ENCODE results near the gene PSME3. TPM values are rescaled to one million over a fixed set of nuclear protein-coding genes. Genes with fewer than 3 reads are reported as not detected.

PSME3 gene
- total RNA-seq, 1 donor from 2014 or later, result 66.9 TPM

DNA sequence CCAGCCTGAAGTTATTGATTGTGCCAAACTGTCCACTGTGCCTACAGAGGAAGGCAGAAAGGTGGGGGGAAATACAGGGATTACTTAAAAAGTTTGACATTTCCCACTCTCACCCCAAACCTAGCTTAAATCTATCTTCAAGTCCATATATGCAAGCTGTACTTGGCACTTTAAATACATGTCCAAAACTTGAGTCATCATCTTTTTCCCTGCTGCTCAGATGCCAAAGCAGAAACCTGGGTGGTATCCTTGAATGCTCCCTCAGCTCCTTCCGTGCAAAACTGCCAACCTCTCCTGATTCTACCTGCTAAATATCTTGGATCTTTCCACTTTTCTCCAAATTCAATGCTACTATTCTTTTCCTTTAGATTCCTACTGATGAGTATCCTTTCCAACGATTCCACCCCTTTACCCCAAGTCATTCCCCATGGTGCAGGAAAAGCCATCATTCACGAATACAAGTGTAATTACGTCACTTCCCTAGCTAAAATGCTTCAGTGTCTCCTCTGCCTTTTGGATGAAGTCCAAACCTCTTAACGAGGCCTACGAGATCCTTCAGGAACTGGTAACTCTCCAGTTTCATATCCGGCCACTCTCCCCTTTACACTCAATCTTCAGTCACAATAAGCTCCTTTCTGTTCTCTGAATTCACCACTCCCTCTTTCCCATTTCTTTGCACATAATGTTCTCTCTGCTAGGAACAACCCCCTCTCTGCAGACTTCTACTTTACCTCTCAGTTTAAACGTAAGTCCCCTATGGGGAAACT is 18.4 kb upstream of the PSME3 start:
- intact Hi-C loops (cut with DNase I), result no loop called here
- no peak for DNase-seq (ENCODE audit: low spot score)

DNA sequence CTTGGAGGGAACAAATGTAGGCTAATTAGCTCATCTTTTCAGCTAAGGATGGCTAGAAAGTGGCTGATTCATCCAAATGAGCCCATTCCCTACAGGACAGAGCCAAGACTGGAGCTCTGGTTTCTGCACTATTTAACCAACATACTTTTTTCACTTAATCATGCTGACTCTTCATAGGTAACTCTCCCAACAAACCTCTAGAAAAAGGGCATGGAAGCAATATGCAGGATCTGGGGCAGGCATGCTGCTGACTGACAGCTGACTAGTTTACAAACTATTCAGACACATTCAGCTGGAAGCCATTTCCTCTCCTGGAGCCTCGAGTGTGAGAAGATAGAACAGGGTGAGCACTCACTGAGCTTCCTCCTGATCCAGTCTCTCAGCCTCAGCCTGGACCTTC is 15.3 kb upstream of the PSME3 start:
- DNase-seq (ENCODE audit: low spot score), result no peak
- intact Hi-C loops (cut with DNase I), result no loop called here

DNA sequence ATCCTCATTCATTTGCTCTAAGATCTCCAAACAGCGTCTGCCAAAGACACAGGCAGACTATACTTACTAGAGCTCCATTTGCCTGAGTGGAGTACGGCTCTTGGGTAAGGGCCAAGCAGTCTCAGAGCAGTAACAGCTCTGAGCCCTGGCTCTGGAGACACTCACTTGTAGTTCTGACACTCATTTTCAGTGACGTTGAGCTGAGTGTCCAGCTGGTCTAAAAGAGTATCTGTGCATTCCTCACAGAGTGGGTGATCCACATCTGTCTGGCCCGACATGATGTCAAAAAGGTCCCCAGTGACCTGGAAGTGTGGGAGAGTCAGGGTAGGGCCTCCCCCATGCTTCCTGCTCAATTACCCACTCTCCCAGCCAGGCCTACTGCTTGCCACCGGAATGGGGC is 14.8 kb upstream of the PSME3 start:
- DNase-seq (ENCODE audit: low spot score), result no peak
- intact Hi-C loops (cut with DNase I), result no loop called here

DNA sequence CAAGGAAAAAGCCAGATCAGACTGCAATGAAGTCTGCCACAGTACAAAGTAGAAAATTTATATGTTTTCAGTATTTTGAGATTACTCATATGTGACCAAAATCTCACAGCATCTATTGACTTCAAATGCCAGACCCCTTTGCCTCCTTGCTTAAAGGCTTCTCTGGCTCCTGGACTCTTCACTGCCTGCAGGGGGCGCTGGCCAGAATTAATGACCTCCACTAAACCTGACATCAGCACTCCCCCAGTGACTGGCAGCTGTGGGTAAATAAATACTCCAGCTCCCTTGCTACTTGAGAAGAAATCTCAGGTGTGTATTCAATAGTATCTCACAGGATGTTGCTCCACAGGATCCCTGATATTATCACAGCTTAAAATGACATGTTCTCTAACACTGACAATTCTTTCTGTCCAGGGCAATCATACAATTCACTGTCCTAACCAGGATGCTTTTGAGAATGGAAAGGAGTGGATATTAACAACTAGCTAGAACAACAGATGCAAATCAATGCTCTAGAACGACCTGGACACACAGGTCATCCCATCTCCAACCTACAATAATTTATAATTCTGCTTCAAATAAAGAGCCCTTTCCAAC is 13.2 kb upstream of the PSME3 start:
- intact Hi-C loops (cut with DNase I), result loop anchor here (5.0 kb wide), 1 partner anchor 98 kb away; no protein-coding TSS in a partner anchor
- no peak for DNase-seq (ENCODE audit: low spot score)

DNA sequence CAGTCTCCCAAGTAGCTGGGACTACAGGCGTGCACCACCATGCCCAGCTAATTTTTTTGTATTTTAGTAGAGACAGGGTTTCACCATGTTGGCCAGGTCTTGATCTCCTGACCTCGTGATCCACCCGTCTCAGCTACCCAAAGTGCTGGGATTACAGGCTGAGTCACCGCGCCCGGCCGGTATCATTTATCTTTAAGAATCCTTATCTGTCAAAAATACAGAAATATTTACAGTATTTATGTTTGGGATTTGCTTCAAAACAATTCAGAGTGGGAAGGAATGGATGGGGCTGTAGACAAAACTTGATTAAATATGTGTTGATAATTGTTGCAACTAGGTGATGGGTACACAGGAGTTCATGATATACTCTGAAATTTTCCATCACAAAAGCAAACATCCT is 12.0 kb upstream of the PSME3 start:
- intact Hi-C loops (cut with DNase I), result loop anchor here (5.0 kb wide), 1 partner anchor 99 kb away; no protein-coding TSS in a partner anchor
- DNase-seq (ENCODE audit: low spot score), result no peak

DNA sequence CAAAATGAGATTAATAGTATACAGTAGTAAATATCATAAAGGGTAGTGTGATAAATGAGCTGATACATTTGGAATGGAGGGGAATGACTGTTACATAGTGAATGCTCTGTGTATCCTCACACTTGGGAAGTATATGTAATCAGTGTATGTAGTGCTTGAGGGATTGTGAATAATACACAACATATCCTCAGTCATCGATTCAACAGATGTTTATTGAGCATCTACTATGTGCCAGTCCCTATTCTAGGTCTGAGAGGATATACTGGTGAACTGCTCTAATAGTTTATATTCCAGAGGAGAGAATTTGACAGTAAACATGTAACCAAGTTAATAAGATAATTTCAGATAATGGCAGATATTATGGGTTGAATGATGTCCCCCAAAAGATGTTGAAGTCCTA is 5.7 kb upstream of the PSME3 start:
- intact Hi-C loops (cut with DNase I), result no loop called here
- no peak for DNase-seq (ENCODE audit: low spot score)

DNA sequence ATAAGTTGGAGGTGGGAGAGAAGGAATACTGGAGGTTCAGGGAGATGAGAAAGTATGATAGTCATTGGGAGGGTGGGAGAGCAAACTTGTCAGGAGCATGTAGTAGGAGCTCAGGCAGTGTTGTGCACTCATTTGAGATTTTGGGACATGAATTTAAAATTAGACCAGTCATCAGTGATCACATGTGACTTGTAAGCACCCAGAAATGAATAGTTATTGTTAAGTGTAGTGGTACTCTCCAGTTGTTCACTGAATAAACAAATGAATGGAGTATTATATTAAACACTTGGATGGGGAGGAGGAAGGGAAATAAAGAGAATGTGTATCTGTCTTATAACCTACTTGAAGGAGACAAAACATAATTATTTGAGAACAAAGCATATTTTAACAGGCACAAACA is 2.2 kb upstream of the PSME3 start:
- DNase-seq (ENCODE audit: low spot score), result no peak
- intact Hi-C loops (cut with DNase I), result loop anchor here (5.0 kb wide), 1 partner anchor 166 kb away; the partner anchor contains the start of gene RPL27

DNA sequence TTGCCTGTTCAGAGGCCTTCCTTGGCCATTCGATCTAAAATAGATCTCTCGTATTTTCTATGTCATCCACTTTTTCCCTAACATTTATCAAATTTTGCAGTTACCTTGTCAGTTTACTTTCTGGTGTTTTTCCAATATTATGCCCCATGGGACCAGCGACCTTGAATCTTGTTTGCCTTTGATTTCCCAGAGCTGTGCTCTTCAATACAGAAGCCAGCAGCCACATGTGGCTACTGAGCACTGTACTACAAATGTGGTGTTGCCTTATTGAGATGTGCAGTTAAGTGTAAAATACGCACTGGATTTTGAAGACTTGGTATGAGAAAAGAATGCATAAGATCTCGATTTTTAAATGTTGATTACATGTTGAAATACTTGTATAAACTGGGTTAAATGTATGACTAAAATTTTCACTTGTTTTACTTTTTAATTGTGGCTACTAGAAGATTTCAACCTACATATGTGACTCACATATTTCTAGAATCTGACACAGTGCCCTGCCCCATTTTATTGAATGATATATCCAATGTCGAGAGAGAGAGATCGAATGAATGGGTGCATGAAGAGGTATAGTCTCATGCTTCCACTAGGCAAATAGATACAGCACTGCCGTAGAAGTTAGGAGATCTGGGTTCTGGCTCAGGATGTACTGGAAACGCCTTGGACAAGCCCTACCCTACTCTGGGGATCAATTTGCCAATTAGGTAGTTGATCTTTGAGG is 824 bp upstream of the PSME3 start:
- intact Hi-C loops (cut with DNase I), result loop anchor here (5.0 kb wide), 1 partner anchor 165 kb away; the partner anchor contains the start of gene RPL27
- no peak for DNase-seq (ENCODE audit: low spot score)

DNA sequence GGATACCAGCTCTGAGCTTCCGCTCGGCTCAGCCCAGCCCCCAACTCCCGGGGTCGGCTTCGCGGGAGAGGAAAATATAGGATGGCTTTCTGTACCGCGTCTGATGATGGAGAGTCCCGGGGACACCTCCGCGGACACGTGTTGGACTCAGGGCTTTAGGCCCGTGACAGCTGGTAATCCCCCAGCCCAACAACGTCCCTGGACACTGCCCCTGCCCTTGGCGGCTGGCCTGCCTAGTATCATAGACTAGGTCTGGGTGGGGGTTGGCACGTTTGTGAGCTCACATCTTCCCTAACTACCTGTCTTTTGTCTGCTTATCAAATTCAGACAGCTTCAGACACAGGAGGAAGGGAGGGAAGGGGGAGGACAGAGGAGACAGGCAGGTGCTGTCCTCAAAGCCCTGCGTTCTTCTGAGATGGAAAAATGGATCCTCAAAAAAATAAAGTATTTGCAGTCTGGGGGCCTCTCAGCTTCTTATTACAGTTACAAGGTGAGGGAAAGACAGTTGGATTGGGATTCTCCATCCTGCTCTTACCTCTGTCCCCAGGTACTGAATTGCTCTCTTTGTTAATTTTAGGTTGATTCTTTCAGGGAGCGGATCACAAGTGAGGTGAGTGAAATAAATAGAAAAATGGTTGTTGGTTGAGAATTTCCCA is 698 bp downstream of the PSME3 start:
- intact Hi-C loops (cut with DNase I), result loop anchor here (5.0 kb wide), 1 partner anchor 163 kb away; the partner anchor contains the start of gene RPL27
- DNase-seq (ENCODE audit: low spot score), result no peak

DNA sequence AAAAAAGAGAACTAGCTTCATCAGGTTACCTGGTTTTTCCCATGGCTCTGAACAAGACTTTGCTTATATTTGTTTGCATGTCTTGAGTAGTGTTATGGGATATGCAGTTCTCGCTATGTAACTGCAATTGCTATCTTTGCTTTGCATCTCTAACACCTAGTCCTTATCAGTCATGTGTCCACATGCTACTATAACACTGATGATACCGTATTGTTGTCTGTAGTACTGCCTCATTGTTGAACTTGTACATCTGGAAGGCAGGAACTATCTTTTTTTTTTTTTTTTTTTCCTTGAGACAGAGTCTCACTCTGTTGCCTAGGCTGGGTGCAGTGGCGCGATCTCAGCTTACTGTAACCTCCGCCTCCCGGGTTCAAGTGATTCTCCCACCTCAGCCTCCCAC is 2.5 kb downstream of the PSME3 start:
- no peak for DNase-seq (ENCODE audit: low spot score)
- intact Hi-C loops (cut with DNase I), result no loop called here

DNA sequence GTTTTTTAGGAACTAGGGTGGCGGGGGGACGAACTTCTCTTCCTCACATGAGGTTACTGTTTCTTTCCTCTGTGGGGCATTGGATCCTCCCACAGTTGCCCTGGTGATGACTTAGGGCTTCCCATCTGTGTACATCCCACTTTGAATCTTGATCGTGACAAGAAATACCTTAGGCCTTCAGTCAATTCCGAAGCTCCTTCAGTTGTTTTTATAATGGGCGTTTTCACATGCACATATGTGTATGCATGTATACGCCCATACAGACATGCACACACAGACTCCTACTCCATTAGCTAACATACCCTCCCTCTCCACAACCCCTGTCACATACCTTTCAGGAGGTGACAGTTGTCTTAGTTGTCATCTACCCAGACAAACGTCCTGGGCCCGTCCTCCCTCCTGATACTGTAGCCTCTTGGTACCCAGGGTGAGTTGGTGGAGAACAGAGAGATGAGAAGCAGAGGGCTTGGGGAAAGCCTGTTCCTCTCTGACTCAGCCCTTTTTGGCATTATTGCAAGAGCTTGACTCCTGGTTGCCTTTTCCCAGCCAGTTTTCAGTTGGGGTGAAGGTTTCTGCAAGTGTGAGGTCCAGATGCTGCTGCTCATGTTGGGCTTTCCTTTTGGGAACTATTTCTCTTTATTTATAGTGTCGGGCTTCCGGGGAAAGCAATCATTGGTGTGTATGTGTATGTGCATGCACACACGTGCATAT is 8.9 kb downstream of the PSME3 start:
- DNase-seq (ENCODE audit: low spot score), result no peak
- intact Hi-C loops (cut with DNase I), result no loop called here

DNA sequence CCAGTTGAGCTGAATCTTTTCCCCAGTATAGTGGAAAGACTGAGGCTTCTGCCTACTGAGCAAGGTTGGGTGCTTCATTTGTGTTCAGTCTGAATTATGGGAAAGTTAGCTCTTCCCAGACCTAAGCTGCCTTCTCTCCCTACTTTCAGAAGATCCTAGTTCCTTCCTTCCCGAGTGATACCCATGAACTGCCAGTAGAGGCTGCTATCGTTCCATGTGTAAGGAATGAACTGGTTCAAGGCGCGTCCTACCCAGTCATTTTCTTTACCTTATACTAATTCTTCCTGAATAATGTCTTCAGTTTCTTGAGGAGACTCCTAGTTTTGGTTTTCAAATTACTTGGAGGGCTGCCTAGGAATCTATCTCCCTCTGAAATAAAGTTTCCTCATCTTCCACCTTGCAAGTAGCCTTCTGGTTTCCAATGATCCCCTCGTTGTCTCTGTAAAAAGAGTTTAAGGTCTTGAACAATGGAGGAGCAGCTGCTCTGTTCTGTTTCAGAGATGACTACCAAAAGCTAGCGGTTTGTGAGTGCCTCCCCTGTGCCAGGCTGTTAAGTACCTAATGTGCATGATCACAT is 10.2 kb downstream of the PSME3 start:
- intact Hi-C loops (cut with DNase I), result loop anchor here (1.0 kb wide), 1 partner anchor 94 kb away; no protein-coding TSS in a partner anchor
- no peak for DNase-seq (ENCODE audit: low spot score)

DNA sequence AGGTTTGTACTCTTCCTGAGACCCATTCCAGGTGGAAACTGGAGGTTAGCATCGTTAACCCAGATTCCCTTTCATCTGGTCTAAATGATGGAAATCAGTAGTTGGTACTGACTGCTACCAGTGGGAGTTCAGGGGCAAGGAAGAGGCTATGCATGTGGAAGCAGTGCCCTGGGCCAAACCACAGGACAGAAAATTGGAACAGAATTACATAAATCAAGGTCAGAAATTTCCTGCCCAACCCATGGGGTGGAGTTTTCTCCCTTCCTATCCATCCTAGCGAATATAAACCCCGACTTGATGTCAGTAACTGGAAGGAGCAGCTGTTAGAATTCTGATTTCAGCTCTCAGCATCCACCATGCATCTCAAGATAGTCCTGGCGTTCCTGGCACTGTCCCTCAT is 11.1 kb downstream of the PSME3 start, which contains the start of gene AOC2:
Gene AOC2, plus strand, starts transcription at position 310 of the 400 bp plus-strand sequence. Its CDS starts 47 bp downstream, at position 357.
- no peak for DNase-seq (ENCODE audit: low spot score)
- intact Hi-C loops (cut with DNase I), result no loop called here

DNA sequence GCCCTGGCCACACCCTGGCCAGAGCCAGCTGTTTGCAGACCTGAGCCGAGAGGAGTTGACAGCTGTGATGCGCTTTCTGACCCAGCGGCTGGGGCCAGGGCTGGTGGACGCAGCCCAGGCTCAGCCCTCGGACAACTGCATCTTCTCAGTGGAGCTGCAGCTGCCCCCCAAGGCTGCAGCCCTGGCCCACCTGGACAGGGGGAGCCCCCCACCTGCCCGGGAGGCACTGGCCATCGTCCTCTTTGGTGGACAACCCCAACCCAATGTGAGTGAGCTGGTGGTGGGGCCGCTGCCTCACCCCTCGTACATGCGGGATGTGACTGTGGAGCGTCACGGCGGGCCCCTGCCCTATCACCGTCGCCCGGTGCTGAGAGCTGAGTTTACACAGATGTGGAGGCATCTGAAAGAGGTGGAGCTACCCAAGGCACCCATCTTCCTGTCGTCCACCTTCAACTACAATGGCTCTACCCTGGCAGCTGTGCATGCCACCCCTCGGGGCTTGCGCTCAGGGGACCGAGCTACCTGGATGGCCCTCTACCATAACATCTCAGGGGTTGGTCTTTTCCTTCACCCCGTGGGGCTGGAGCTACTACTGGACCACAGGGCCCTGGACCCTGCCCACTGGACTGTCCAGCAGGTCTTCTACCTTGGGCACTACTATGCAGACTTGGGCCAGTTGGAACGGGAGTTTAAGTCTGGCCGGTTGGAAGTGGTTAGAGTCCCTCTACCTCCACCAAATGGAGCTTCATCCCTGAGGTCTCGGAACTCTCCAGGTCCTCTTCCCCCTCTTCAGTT is 11.8 kb downstream of the PSME3 start:
- intact Hi-C loops (cut with DNase I), result loop anchor here (5.0 kb wide), 1 partner anchor 82 kb away; no protein-coding TSS in a partner anchor
- no peak for DNase-seq (ENCODE audit: low spot score)

DNA sequence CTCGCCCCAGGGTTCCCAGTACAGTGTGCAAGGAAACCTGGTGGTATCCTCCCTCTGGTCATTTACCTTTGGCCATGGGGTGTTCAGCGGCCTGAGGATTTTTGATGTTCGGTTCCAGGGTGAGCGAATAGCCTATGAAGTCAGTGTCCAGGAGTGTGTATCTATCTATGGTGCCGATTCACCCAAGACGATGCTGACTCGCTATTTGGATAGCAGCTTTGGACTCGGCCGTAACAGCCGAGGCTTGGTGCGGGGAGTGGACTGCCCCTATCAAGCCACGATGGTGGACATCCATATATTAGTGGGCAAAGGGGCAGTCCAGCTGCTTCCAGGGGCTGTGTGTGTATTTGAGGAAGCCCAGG is 12.3 kb downstream of the PSME3 start:
- no peak for DNase-seq (ENCODE audit: low spot score)
- intact Hi-C loops (cut with DNase I), result loop anchor here (5.0 kb wide), 1 partner anchor 82 kb away; no protein-coding TSS in a partner anchor

DNA sequence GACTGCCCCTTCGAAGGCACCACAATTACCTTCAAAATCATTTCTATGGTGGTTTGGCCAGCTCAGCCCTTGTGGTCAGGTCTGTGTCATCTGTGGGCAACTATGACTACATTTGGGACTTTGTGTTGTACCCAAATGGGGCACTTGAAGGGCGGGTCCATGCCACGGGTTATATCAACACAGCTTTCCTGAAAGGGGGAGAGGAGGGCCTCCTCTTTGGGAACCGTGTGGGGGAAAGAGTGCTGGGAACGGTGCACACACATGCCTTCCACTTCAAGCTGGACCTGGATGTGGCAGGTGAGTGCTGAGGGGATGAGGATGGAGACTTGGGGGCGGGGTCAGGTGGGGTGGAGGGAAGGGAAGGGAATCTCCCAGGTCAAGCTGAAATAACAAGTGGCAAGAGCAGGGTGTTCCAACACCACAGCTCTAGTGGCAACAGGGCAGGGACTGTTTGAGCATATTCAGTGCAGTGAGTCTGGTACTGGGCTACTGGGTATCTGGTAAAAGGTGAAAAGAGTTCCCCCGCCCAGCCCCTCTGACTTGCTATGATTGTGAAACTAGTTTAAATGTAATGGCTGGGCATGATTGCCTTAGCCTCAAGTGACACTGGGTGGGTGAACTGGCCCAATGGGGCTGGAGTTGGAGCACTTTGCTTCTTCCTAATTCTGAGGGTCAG is 12.9 kb downstream of the PSME3 start:
- intact Hi-C loops (cut with DNase I), result loop anchor here (5.0 kb wide), 1 partner anchor 81 kb away; no protein-coding TSS in a partner anchor
- no peak for DNase-seq (ENCODE audit: low spot score)

DNA sequence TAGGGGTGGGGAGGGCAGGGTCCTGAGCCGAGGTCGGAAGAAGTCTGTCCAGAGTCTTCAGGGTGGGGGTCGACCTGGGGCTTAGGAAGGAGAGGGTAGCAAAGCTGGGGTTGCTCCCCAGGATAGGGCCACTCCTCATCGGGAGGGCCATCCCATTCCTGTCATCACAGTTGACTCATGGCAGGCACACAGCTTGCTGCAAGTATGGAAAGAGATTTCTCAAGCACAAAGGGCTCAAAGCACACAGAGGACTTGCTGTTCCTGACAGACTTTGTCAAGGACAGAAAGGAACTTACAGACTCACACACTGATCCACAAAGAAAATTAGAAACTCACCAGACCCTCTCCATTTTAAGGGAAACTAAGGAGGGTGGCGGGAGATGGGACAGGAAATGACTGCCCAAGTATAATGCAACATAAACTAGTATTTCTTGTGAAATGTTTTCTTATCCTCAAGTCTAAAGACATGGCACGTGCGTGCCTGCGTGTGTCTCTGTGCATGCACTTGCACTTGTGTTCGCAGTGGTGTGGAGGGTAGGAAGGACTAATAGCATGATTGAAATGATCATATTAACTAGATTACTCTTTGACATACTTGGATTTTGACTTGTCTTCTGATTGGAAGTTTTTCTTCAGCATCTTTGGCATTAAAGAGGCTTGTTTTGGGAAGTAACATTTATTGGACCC is 13.5 kb downstream of the PSME3 start:
- intact Hi-C loops (cut with DNase I), result loop anchor here (5.0 kb wide), 1 partner anchor 81 kb away; no protein-coding TSS in a partner anchor
- no peak for DNase-seq (ENCODE audit: low spot score)

Measured in cardiac septum (tissue), 1 donor.